HEK293 (cell line): Measurements from ENCODE around the gene SEZ6L.

Experiments
- HOXA7 ChIP-seq: sonication (generic); formaldehyde crosslinking; IDR thresholded peaks from 2 replicates; pipeline ENCODE4 v1.8.1; 2022; ENCODE audit warnings: missing genetic modification reagents, borderline replicate concordance
- TF ChIP-seq, protein P1 (sequence below): fragments of 450-650 bp; formaldehyde crosslinking; IDR thresholded peaks from 2 replicates; pipeline ENCODE4 v1.5.1; 2016; ENCODE audit warnings: missing biosample characterization, missing genetic modification characterization
- TF ChIP-seq, protein P2 (sequence below): fragments of 450-650 bp; formaldehyde crosslinking; IDR thresholded peaks from 2 replicates; pipeline ENCODE4 v1.5.1; 2016; ENCODE audit warnings: missing biosample characterization, missing genetic modification characterization
- TF ChIP-seq, protein P3 (sequence below): fragments of 450-650 bp; formaldehyde crosslinking; IDR thresholded peaks from 2 replicates; pipeline ENCODE4 v1.5.1; 2016; ENCODE audit warnings: missing biosample characterization, missing genetic modification characterization, low read depth

DNA sequence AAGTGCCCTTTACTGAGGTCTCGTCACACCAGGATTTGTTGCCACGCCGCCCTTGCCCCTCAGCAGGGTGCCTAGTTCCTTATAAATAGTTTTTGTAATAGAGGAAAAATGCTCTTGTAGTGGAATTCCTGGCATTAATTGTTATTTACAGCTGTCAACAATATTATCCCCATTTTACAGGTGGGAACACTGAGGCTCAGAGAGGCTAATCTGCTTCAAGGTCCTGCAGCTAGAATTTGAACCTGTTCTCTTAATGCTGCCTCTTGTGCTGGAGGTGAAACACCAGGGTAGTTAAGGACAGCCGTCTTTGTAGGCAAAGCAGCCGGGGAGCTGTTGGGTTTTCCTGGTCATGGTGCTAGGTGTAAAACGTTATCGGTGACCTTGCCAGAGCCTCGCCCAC is 159.0 kb downstream of the SEZ6L start:
- TF ChIP-seq, protein P1, sequence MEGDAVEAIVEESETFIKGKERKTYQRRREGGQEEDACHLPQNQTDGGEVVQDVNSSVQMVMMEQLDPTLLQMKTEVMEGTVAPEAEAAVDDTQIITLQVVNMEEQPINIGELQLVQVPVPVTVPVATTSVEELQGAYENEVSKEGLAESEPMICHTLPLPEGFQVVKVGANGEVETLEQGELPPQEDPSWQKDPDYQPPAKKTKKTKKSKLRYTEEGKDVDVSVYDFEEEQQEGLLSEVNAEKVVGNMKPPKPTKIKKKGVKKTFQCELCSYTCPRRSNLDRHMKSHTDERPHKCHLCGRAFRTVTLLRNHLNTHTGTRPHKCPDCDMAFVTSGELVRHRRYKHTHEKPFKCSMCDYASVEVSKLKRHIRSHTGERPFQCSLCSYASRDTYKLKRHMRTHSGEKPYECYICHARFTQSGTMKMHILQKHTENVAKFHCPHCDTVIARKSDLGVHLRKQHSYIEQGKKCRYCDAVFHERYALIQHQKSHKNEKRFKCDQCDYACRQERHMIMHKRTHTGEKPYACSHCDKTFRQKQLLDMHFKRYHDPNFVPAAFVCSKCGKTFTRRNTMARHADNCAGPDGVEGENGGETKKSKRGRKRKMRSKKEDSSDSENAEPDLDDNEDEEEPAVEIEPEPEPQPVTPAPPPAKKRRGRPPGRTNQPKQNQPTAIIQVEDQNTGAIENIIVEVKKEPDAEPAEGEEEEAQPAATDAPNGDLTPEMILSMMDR (tag by site-specific recombination): no peak
- TF ChIP-seq HOXA7: no peak
- TF ChIP-seq, protein P2, sequence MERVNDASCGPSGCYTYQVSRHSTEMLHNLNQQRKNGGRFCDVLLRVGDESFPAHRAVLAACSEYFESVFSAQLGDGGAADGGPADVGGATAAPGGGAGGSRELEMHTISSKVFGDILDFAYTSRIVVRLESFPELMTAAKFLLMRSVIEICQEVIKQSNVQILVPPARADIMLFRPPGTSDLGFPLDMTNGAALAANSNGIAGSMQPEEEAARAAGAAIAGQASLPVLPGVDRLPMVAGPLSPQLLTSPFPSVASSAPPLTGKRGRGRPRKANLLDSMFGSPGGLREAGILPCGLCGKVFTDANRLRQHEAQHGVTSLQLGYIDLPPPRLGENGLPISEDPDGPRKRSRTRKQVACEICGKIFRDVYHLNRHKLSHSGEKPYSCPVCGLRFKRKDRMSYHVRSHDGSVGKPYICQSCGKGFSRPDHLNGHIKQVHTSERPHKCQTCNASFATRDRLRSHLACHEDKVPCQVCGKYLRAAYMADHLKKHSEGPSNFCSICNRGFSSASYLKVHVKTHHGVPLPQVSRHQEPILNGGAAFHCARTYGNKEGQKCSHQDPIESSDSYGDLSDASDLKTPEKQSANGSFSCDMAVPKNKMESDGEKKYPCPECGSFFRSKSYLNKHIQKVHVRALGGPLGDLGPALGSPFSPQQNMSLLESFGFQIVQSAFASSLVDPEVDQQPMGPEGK (tag by site-specific recombination): no peak
- TF ChIP-seq, protein P3, sequence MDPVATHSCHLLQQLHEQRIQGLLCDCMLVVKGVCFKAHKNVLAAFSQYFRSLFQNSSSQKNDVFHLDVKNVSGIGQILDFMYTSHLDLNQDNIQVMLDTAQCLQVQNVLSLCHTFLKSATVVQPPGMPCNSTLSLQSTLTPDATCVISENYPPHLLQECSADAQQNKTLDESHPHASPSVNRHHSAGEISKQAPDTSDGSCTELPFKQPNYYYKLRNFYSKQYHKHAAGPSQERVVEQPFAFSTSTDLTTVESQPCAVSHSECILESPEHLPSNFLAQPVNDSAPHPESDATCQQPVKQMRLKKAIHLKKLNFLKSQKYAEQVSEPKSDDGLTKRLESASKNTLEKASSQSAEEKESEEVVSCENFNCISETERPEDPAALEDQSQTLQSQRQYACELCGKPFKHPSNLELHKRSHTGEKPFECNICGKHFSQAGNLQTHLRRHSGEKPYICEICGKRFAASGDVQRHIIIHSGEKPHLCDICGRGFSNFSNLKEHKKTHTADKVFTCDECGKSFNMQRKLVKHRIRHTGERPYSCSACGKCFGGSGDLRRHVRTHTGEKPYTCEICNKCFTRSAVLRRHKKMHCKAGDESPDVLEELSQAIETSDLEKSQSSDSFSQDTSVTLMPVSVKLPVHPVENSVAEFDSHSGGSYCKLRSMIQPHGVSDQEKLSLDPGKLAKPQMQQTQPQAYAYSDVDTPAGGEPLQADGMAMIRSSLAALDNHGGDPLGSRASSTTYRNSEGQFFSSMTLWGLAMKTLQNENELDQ (tag by site-specific recombination): no peak
